Stimulated activated memory B cell treated with anti-CD40 and anti-IgM and Interleukin-4, amounts not matched to agents 10 μg/mL and 1 μg/mL and 100 μg/mL, for 72 hours (primary cell): Measurements from ENCODE around the gene AIRE.

ENCODE experiments used
- ATAC-seq: fragments of 150-1000 bp; cut with Tn5 transposase; 2 replicates; pipeline ENCODE4 v1.10.0; 2021
- H3K27ac Mint-ChIP-seq: one replicate; pipeline ENCODE4 v1.8.0; 2022; ENCODE audit warnings: mild to moderate bottlenecking, mixed read lengths
- H3K27me3 Mint-ChIP-seq: one replicate; pipeline ENCODE4 v1.8.0; 2022; ENCODE audit warnings: mixed read lengths
- H3K36me3 Mint-ChIP-seq: one replicate; pipeline ENCODE4 v1.8.0; 2022; ENCODE audit warnings: mixed read lengths
- H3K4me1 Mint-ChIP-seq: one replicate; pipeline ENCODE4 v1.8.0; 2022; ENCODE audit warnings: mixed read lengths
- H3K4me3 Mint-ChIP-seq: one replicate; pipeline ENCODE4 v1.8.0; 2022; ENCODE audit warnings: mild to moderate bottlenecking, moderate library complexity, mixed read lengths
- H3K9me3 Mint-ChIP-seq: one replicate; pipeline ENCODE4 v1.8.0; 2022; ENCODE audit warnings: mixed read lengths

AIRE gene

GRCh38 chr21:44261675-44262295, 23.9 kb upstream of the AIRE start, which contains the start of gene DNMT3L:
Gene DNMT3L, minus strand, starts transcription at chr21:44261897. Its CDS starts 638 bp downstream, at chr21:44261259.
- Mint-ChIP-seq H3K4me1 (peaks cover 3% of the 10 kb centered on the region), H3K27me3 (peaks cover 6% of the 10 kb centered on the region), H3K36me3 (no peaks in the 10 kb centered on the region), H3K9me3 (no peaks in the 10 kb centered on the region), H3K27ac (peak within 1 kb of the TSS; percentile 32), H3K4me3 (no peak within 1 kb of the TSS)
- peak; percentile 41 for ATAC-seq

GRCh38 chr21:44262338-44263056, 23.2 kb upstream of the AIRE start:
- no peak overlapping the region for H3K4me3 Mint-ChIP-seq
- H3K4me1 Mint-ChIP-seq = peaks cover 6% of the 10 kb centered on the region
- H3K9me3 Mint-ChIP-seq = no peaks in the 10 kb centered on the region
- H3K27ac Mint-ChIP-seq = no peak overlapping the region
- no peaks in the 10 kb centered on the region for H3K36me3 Mint-ChIP-seq
- H3K27me3 Mint-ChIP-seq = peaks cover 6% of the 10 kb centered on the region
- ATAC-seq = peak; percentile 34

GRCh38 chr21:44263221-44263760, 22.4 kb upstream of the AIRE start:
- no peaks in the 10 kb centered on the region for H3K36me3 Mint-ChIP-seq
- no peak overlapping the region for H3K27ac Mint-ChIP-seq

GRCh38 chr21:44263768-44264167, 21.9 kb upstream of the AIRE start:
- Mint-ChIP-seq H3K9me3 (no peaks in the 10 kb centered on the region), H3K4me3 (no peak overlapping the region), H3K4me1 (peaks cover 11% of the 10 kb centered on the region), H3K27ac (no peak overlapping the region), H3K27me3 (no peaks in the 10 kb centered on the region), H3K36me3 (no peaks in the 10 kb centered on the region)
- ATAC-seq = no peak

More at GRCh38 chr21:44263221-44263760, 22.4 kb upstream of the AIRE start:
- no peaks in the 10 kb centered on the region for H3K27me3 Mint-ChIP-seq
- H3K4me1 Mint-ChIP-seq = peaks cover 11% of the 10 kb centered on the region
- no peaks in the 10 kb centered on the region for H3K9me3 Mint-ChIP-seq
- no peak overlapping the region for H3K4me3 Mint-ChIP-seq
- peak; percentile 38 for ATAC-seq

GRCh38 chr21:44265734-44266270, 19.9 kb upstream of the AIRE start:
- Mint-ChIP-seq H3K4me1 (peaks cover 11% of the 10 kb centered on the region), H3K9me3 (no peaks in the 10 kb centered on the region), H3K4me3 (no peak overlapping the region), H3K27me3 (no peaks in the 10 kb centered on the region), H3K36me3 (no peaks in the 10 kb centered on the region), H3K27ac (no peak overlapping the region)
- ATAC-seq = no peak

GRCh38 chr21:44267655-44268142, 18.0 kb upstream of the AIRE start:
- H3K4me3 Mint-ChIP-seq = no peak overlapping the region
- no peaks in the 10 kb centered on the region for H3K36me3 Mint-ChIP-seq
- ATAC-seq = no peak
- no peak overlapping the region for H3K27ac Mint-ChIP-seq
- peaks cover 11% of the 10 kb centered on the region for H3K4me1 Mint-ChIP-seq
- no peaks in the 10 kb centered on the region for H3K9me3 Mint-ChIP-seq
- peaks cover 15% of the 10 kb centered on the region for H3K27me3 Mint-ChIP-seq

- Mint-ChIP-seq H3K4me1 (peaks cover 11% of the 10 kb centered on the region), H3K4me3 (no peak overlapping the region), H3K36me3 (no peaks in the 10 kb centered on the region), H3K27ac (no peak overlapping the region), H3K27me3 (peaks cover 22% of the 10 kb centered on the region), H3K9me3 (no peaks in the 10 kb centered on the region)
- no peak for ATAC-seq
Measured at GRCh38 chr21:44269090-44269489, 16.6 kb upstream of the AIRE start.

- H3K4me1 Mint-ChIP-seq = peaks cover 8% of the 10 kb centered on the region
- H3K4me3 Mint-ChIP-seq = no peak overlapping the region
- H3K36me3 Mint-ChIP-seq = no peaks in the 10 kb centered on the region
- peaks cover 22% of the 10 kb centered on the region for H3K27me3 Mint-ChIP-seq
- H3K9me3 Mint-ChIP-seq = no peaks in the 10 kb centered on the region
- ATAC-seq = no peak
- no peak overlapping the region for H3K27ac Mint-ChIP-seq
Measured at GRCh38 chr21:44271558-44272283, 14.0 kb upstream of the AIRE start.

GRCh38 chr21:44272284-44272858, 13.3 kb upstream of the AIRE start:
- ATAC-seq = peak; percentile 31
- no peak overlapping the region for H3K27ac Mint-ChIP-seq
- peaks cover 22% of the 10 kb centered on the region for H3K27me3 Mint-ChIP-seq
- no peaks in the 10 kb centered on the region for H3K9me3 Mint-ChIP-seq
- peaks cover 6% of the 10 kb centered on the region for H3K4me1 Mint-ChIP-seq
- H3K4me3 Mint-ChIP-seq = no peak overlapping the region
- no peaks in the 10 kb centered on the region for H3K36me3 Mint-ChIP-seq

GRCh38 chr21:44273046-44273445, 12.6 kb upstream of the AIRE start:
- H3K27me3 Mint-ChIP-seq = peaks cover 22% of the 10 kb centered on the region
- H3K36me3 Mint-ChIP-seq = no peaks in the 10 kb centered on the region
- H3K9me3 Mint-ChIP-seq = no peaks in the 10 kb centered on the region
- no peak overlapping the region for H3K27ac Mint-ChIP-seq
- ATAC-seq = peak; percentile 31
- H3K4me3 Mint-ChIP-seq = no peak overlapping the region
- no peaks in the 10 kb centered on the region for H3K4me1 Mint-ChIP-seq

- ATAC-seq = no peak
- Mint-ChIP-seq H3K4me1 (no peaks in the 10 kb centered on the region), H3K27me3 (peaks cover 22% of the 10 kb centered on the region), H3K36me3 (no peaks in the 10 kb centered on the region), H3K4me3 (no peak overlapping the region), H3K27ac (no peak overlapping the region), H3K9me3 (no peaks in the 10 kb centered on the region)
Measured at GRCh38 chr21:44275041-44275440, 10.6 kb upstream of the AIRE start.

- H3K4me3 Mint-ChIP-seq = no peak overlapping the region
- H3K27me3 Mint-ChIP-seq = peaks cover 17% of the 10 kb centered on the region
- no peak for ATAC-seq
- peaks cover 14% of the 10 kb centered on the region for H3K4me1 Mint-ChIP-seq
- no peaks in the 10 kb centered on the region for H3K9me3 Mint-ChIP-seq
- H3K27ac Mint-ChIP-seq = no peak overlapping the region
- no peaks in the 10 kb centered on the region for H3K36me3 Mint-ChIP-seq
Measured at GRCh38 chr21:44279354-44280260, 6.1 kb upstream of the AIRE start.

GRCh38 chr21:44281801-44282200, 3.9 kb upstream of the AIRE start:
- Mint-ChIP-seq H3K27me3 (peaks cover 17% of the 10 kb centered on the region), H3K4me3 (no peak overlapping the region), H3K27ac (no peak overlapping the region), H3K36me3 (no peaks in the 10 kb centered on the region), H3K4me1 (peaks cover 14% of the 10 kb centered on the region), H3K9me3 (no peaks in the 10 kb centered on the region)
- no peak for ATAC-seq

GRCh38 chr21:44282370-44282769, 3.3 kb upstream of the AIRE start:
- H3K36me3 Mint-ChIP-seq = no peaks in the 10 kb centered on the region
- H3K4me1 Mint-ChIP-seq = peaks cover 14% of the 10 kb centered on the region
- no peaks in the 10 kb centered on the region for H3K9me3 Mint-ChIP-seq
- ATAC-seq = no peak
- H3K4me3 Mint-ChIP-seq = no peak overlapping the region
- peak overlapping the region; percentile 4 for H3K27ac Mint-ChIP-seq
- peaks cover 18% of the 10 kb centered on the region for H3K27me3 Mint-ChIP-seq
